GM12878 (cell line): ENCODE results near the gene STXBP2. TPM values are rescaled to one million over a fixed set of nuclear protein-coding genes. Genes with fewer than 3 reads are reported as not detected.

Experiments used
- ATAC-seq: fragments of 200-7000 bp; cut with Tn5 transposase; 3 replicates; pipeline ENCODE4 v1.9.1; 2020; ENCODE audit warnings: mild to moderate bottlenecking, moderate library complexity
- BruUV-seq: library from RNA; stranded (reverse); fragments of 400-500 nt; replicated peaks from 2 replicates; lab custom pipeline; 2021; lab: Mats Ljungman, UMichigan
- CTCF ChIA-PET: fragments of 300-600 bp; sonication (Branson Sonifier 250); formaldehyde crosslinking; extraction: SDS; loops from one replicate; lab custom pipeline; 2021; ENCODE audit warnings: inconsistent platforms; lab: Yijun Ruan, JAX
- POLR2A ChIA-PET: fragments of 350-600 bp; formaldehyde crosslinking; extraction: SDS; loops from one replicate; lab custom pipeline; 2021; ENCODE audit warnings: inconsistent platforms; lab: Charles Lee
- RAD21 ChIA-PET: fragments of 300-600 bp; sonication (Branson Sonifier 250); formaldehyde crosslinking; loops from one replicate; lab custom pipeline; 2023; ENCODE audit warnings: antibody characterized with exemption; ENCODE audit not compliant: unreplicated experiment; lab: Charles Lee
- SMC1A ChIA-PET: fragments of 300-600 bp; sonication (Branson Sonifier 250); formaldehyde crosslinking; loops from one replicate; lab custom pipeline; 2023; ENCODE audit not compliant: unreplicated experiment, uncharacterized antibody; lab: Charles Lee
- DNase-seq: peaks from one replicate; pipeline ENCODE4 v3.0.0-alpha.2; 2011; ENCODE audit warnings: low read depth, low spot score
- FAIRE-seq: peaks from 3 replicates; lab custom pipeline; 2011; peaks lifted over from hg19 to GRCh38; lab: Jason Lieb, UNC
- H2AFZ ChIP-seq: 2 replicates; pipeline ENCODE4 v1.6.0; 2011; ENCODE audit warnings: low read depth, low read length, control low read depth; ENCODE audit not compliant: control insufficient read depth
- H3K27ac ChIP-seq: 2 replicates; pipeline ENCODE4 v1.5.1; 2011; ENCODE audit warnings: control low read depth; ENCODE audit not compliant: control insufficient read depth, insufficient read depth
- H3K27me3 ChIP-seq, 2 experiments: replicated peaks in 1 of 2; 2 replicates each; pipeline versions ENCODE4 v1.6.0 to v1.6.1; 2011; ENCODE audit warnings: low read length in 1 of 2; ENCODE audit not compliant: control insufficient read depth in 2 of 2, insufficient read depth in 2 of 2
- H3K36me3 ChIP-seq, 2 experiments: 2 replicates each; pipeline ENCODE4 v1.5.1; 2011; ENCODE audit warnings: low read length in 1 of 2; ENCODE audit not compliant: control insufficient read depth in 2 of 2, insufficient read depth in 2 of 2
- H3K4me1 ChIP-seq: 2 replicates; pipeline ENCODE4 v1.6.1; 2011; ENCODE audit warnings: mild to moderate bottlenecking, low read length, moderate library complexity, mixed read lengths; ENCODE audit not compliant: control insufficient read depth, insufficient read depth
- H3K4me2 ChIP-seq: 2 replicates; pipeline ENCODE4 v1.6.0; 2011; ENCODE audit warnings: control low read depth; ENCODE audit not compliant: control insufficient read depth, insufficient read depth
- H3K4me3 ChIP-seq: fragments of 200-600 bp; sonication (generic); 2 replicates; pipeline ENCODE4 v1.5.1; 2016
- H3K79me2 ChIP-seq: 2 replicates; pipeline ENCODE4 v1.6.0; 2011; ENCODE audit warnings: low read length; ENCODE audit not compliant: control insufficient read depth, insufficient read depth
- H3K9ac ChIP-seq: 2 replicates; pipeline ENCODE4 v1.8.0; 2011; ENCODE audit warnings: low read length, control low read depth, mixed read lengths; ENCODE audit not compliant: control insufficient read depth, insufficient read depth
- H3K9me3 ChIP-seq: replicated peaks from 3 replicates; pipeline ENCODE4 v1.5.1; 2011; ENCODE audit warnings: mild to moderate bottlenecking, low read length; ENCODE audit not compliant: control insufficient read depth, insufficient read depth
- H4K20me1 ChIP-seq: 2 replicates; pipeline ENCODE4 v1.6.0; 2011; ENCODE audit not compliant: control insufficient read depth, insufficient read depth
- BCL3 ChIP-seq: IDR thresholded peaks from 2 replicates; pipeline ENCODE4 v1.6.1; 2011; ENCODE audit warnings: borderline replicate concordance, low read depth, mild to moderate bottlenecking, moderate library complexity, low read length; ENCODE audit not compliant: insufficient read depth, poor library complexity, severe bottlenecking
- CBX3 ChIP-seq: fragments of 200-600 bp; sonication (generic); IDR thresholded peaks from 2 replicates; pipeline ENCODE4 v1.6.1; 2016; ENCODE audit warnings: low read depth, borderline replicate concordance
- CHD4 ChIP-seq: fragments of 200-600 bp; sonication (generic); IDR thresholded peaks from 2 replicates; pipeline ENCODE4 v1.6.1; 2016; ENCODE audit warnings: mild to moderate bottlenecking
- EZH2 ChIP-seq: IDR thresholded peaks from 2 replicates; pipeline ENCODE4 v1.6.1; 2012; ENCODE audit warnings: low read depth, mild to moderate bottlenecking, control low read depth, inconsistent platforms, low read length, borderline replicate concordance; ENCODE audit not compliant: control insufficient read depth
- GATAD2B ChIP-seq: fragments of 450-650 bp; conservative IDR thresholded peaks from 2 replicates; pipeline ENCODE4 v1.6.1; 2017; ENCODE audit warnings: low read depth, mild to moderate bottlenecking, moderate library complexity
- MYC ChIP-seq: IDR thresholded peaks from 2 replicates; pipeline ENCODE4 v1.6.1; 2011; ENCODE audit warnings: mild to moderate bottlenecking, low read length, moderate library complexity, inconsistent platforms; ENCODE audit not compliant: insufficient read depth, insufficient replicate concordance, insufficient read length, severe bottlenecking
- NFYA ChIP-seq: IDR thresholded peaks from 2 replicates; pipeline ENCODE4 v1.6.1; 2011; ENCODE audit warnings: low read depth, mild to moderate bottlenecking, low read length, improper control_type of control experiment, borderline replicate concordance
- NR2C2 ChIP-seq: IDR thresholded peaks from 2 replicates; pipeline ENCODE4 v1.6.1; 2011; ENCODE audit warnings: borderline replicate concordance, low read depth; ENCODE audit not compliant: control insufficient read depth, insufficient read length
- POLR2AphosphoS2 ChIP-seq: IDR thresholded peaks from 2 replicates; pipeline ENCODE4 v1.6.1; 2011; ENCODE audit warnings: low read depth, mild to moderate bottlenecking, low read length, improper control_type of control experiment, moderate library complexity
- RCOR1 ChIP-seq: conservative IDR thresholded peaks from 2 replicates; pipeline ENCODE4 v1.6.1; 2012; ENCODE audit warnings: low read depth, low read length, improper control_type of control experiment
- SMC3 ChIP-seq: IDR thresholded peaks from 2 replicates; pipeline ENCODE4 v1.6.1; 2011; ENCODE audit warnings: low read length, improper control_type of control experiment, borderline replicate concordance
- ZBTB33 ChIP-seq: fragments of 450-650 bp; IDR thresholded peaks from 2 replicates; pipeline ENCODE4 v1.6.1; 2017; ENCODE audit warnings: mild to moderate bottlenecking
- ZNF217 ChIP-seq: fragments of 450-650 bp; IDR thresholded peaks from 2 replicates; pipeline ENCODE4 v1.6.1; 2017; ENCODE audit warnings: antibody characterized with exemption, mild to moderate bottlenecking
- WGBS: methylation state at CpG from one replicate; pipeline ENCODE4 v1.1.6; 2016; ENCODE audit warnings: low lambda C conversion rate; ENCODE audit not compliant: insufficient replicate concordance, insufficient coverage; ENCODE audit errors: missing lambda C conversion rate; 5-methylcytosine and 5-hydroxymethylcytosine counted together
- in situ Hi-C: fragments of 300-500 bp; cut with MboI; formaldehyde crosslinking; loops from 9 replicates; pipeline ENCODE4 v1.14.3; 2018; ENCODE audit warnings: mixed read lengths
- intact Hi-C: fragments of 100-400 bp; cut with micrococcal nuclease; formaldehyde crosslinking; loops from one replicate; pipeline ENCODE4 v1.14.2; 2022; ENCODE audit not compliant: unreplicated experiment
- polyA plus RNA-seq, 11 experiments: library from polyadenylated mRNA; depleted of rRNA in 4 of 11; unstranded in 6 of 11; stranded (reverse) in 5 of 11; fragments of >200 nt; fragmentation: Nextera tagmentation in 4 of 11; fragmentation: Illumina TruSeq in 1 of 11; extraction: Ambion mirVana in 4 of 11; extraction: Trizol in 1 of 11; gene quantifications; 1 replicate in 1 of 11; 2 replicates in 10 of 11; pipeline versions ENCODE4 v1.2.1 to v1.2.3, GENCODE V29; 2011 to 2016; ENCODE audit warnings: inconsistent platforms in 2 of 11, missing spikeins in 2 of 11, low read depth in 1 of 11
- total RNA-seq, 4 experiments: library from RNA; depleted of rRNA in 3 of 4; stranded (reverse); fragments of >200 nt in 3 of 4; fragmentation: Illumina TruSeq in 1 of 4; extraction: Trizol in 1 of 4; gene quantifications; 2 replicates each; pipeline versions ENCODE4 v1.2.1 to v1.2.3, GENCODE V29; 2013 to 2021

STXBP2 gene
- total and polyA plus RNA-seq, 10 of the 15 experiments (the other 5 are each of a cell fraction or from before 2014, with no cell fraction given): 2.6 to 111 (median 61.4) TPM

- peaks cover 27% of the 10 kb centered on the region for H3K4me1 ChIP-seq
- ChIA-PET SMC1A (interaction anchor here (2.2 to 2.9 kb wide), 2 partner anchors 17 to 117 kb away, joined by 14 to 26 read pairs; partner anchors contain the start of gene FCER2), RAD21 (no interaction called here), POLR2A (interaction anchor here (1.3 to 1.9 kb wide), 2 partner anchors 17 to 295 kb away, joined by 3 to 10 read pairs; no protein-coding TSS in a partner anchor), CTCF (interaction anchor here (0.6 to 2.5 kb wide), 2 partner anchors 66 to 115 kb away, joined by 3 to 31 read pairs; no protein-coding TSS in a partner anchor)
- H2AFZ ChIP-seq: no peak overlapping the region
- WGBS: 97% methylated on average over 71 of the region's 74 CpGs
- peaks cover 23% of the 10 kb centered on the region for H3K79me2 ChIP-seq
- no peak for ATAC-seq
- no peak for FAIRE-seq
- no peaks in the 10 kb centered on the region for H4K20me1 ChIP-seq
- no peaks in the 10 kb centered on the region for H3K9me3 ChIP-seq
- BruUV-seq: TSS peak; percentile 88
- peak overlapping the region; percentile 85 for H3K4me3 ChIP-seq
- in situ Hi-C loops: loop anchor here (5.0 kb wide), 1 partner anchor 115 kb away; no protein-coding TSS in a partner anchor
- H3K4me2 ChIP-seq: peak overlapping the region; percentile 88
- DNase-seq: no peak
- H3K27me3 ChIP-seq: no peaks in the 10 kb centered on the region
- 0 out of 2 replicates have a peak overlapping the region, but pooled peaks have one; percentile 6 for H3K27ac ChIP-seq
- H3K36me3 ChIP-seq: peaks cover 4 to 6% of the 10 kb centered on the region in 2 experiments; a peak in 3 of 4 replicates
- no peak overlapping the region; the same call in 1 of the 2 replicates for H3K9ac ChIP-seq
- intact Hi-C loops: loop anchor here (10.0 kb wide), 1 partner anchor 222 kb away; the partner anchor contains the start of gene MAP2K7
- no peak for TF ChIP-seq EZH2
- TF ChIP-seq ZNF217: no peak
- TF ChIP-seq NFYA: no peak
- TF ChIP-seq CBX3: no peak
- TF ChIP-seq POLR2AphosphoS2: no peak
- TF ChIP-seq GATAD2B: 0 out of 2 replicates have a peak, but pooled peaks have one; percentile 4
- peak; percentile 42 for TF ChIP-seq BCL3
- TF ChIP-seq CHD4: no peak
- no peak for TF ChIP-seq ZBTB33
- TF ChIP-seq SMC3: no peak
- TF ChIP-seq NR2C2: no peak
- TF ChIP-seq RCOR1: no peak
- TF ChIP-seq MYC: no peak
Measured at GRCh38 chr19:7682175-7682855, 45.4 kb downstream of the STXBP2 start.
